Smooth muscle cell of the brain vasculature (primary cell): ENCODE data around the gene OR8B12.
A peak's percentile ranks its signal among the peaks of the same experiment; 100 is the strongest.

Experiments used
- DNase-seq: peaks from one replicate; pipeline ENCODE4 v3.0.0-alpha.2; 2012; ENCODE audit warnings: low read depth, low spot score

OR8B12 gene, protein sequence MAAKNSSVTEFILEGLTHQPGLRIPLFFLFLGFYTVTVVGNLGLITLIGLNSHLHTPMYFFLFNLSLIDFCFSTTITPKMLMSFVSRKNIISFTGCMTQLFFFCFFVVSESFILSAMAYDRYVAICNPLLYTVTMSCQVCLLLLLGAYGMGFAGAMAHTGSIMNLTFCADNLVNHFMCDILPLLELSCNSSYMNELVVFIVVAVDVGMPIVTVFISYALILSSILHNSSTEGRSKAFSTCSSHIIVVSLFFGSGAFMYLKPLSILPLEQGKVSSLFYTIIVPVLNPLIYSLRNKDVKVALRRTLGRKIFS

DNA sequence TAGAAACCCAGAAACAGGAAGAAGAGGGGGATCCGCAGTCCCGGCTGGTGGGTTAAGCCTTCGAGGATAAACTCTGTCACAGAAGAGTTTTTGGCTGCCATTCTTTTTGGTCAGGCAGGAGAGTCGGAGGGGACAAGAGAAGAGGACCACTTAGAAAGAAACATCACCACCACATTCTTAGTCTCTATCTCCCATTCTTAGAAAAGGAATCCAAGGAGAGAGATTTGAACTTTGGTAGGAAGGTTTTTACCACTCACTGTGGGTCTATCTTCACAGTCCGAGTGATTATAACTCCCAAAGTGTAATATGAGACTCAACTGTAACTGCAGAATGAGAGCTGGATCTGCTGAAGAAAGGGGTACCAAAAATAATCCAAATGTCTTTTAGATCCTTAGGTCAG is at the start of gene OR8B12:
Gene OR8B12 (minus strand): TSS at position 101 of the 400 bp plus-strand sequence. CDS start 0 bp downstream, at position 101.
- DNase-seq, result no peak

DNA sequence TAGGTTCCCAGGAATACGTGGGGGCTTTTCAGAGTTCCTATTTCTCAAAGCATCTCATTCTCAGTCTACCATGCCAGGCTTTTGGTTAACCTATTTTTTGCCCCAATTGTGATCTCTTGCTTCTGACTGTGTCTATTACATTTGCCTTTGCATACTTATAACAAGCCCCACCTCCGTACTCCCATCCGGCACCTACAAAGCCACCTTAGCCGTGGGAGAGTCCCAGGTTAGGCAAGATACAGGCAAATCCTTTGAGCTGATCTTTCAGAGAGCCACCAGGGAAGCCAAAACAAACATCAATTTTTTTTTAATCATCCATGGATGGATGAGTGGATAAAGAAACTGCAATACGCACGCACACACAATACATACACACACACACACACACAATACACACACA is 49.2 kb upstream of the OR8B12 start:
- DNase-seq, result no peak

DNA sequence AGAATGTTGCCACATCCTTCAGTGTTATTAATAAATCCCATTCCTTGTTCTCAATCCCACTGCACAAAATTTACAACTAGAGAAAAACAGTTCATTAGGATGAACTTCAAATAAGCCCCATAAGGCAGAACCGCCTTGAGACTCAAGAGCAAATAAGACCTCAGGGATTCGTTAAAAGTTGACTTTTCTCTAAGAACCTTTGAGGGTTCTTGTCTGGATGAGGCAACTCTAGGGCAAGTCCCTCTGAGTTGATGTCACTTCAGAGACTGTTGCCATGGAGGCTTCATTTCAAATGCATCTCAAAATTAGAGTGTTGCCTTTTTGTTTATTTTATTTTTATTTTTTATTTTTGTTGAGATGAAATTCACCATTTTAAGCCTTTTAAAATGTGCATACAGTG is 48.0 kb upstream of the OR8B12 start:
- DNase-seq, result no peak

DNA sequence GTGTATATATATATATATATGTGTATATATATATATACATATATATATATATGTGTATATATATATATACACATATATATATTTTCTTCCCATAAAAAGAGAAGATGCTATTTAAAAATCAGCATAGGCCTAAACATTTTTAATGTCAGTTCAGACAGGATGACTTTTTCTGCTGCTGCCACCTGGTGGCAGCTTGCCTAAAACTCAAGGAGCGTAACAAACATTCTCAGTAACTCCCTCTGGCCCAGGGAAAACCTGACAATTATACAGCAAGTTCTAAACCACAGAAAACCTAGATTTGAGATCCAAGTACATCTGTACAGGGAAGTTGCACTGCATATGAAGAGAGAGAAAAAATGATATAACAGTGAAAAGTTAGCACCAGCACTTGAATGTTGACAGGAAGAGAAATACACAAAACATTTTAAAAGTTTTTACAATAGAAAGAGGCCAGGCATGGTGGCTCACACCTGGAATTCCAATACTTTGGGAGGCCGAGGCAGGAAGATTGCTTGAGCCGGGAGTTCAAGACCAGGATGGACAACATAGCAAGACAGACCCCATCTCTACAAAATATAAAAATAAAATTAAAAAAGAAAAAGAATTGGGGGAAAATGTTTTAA is 42.9 kb upstream of the OR8B12 start:
- peak; percentile 54 for DNase-seq

DNA sequence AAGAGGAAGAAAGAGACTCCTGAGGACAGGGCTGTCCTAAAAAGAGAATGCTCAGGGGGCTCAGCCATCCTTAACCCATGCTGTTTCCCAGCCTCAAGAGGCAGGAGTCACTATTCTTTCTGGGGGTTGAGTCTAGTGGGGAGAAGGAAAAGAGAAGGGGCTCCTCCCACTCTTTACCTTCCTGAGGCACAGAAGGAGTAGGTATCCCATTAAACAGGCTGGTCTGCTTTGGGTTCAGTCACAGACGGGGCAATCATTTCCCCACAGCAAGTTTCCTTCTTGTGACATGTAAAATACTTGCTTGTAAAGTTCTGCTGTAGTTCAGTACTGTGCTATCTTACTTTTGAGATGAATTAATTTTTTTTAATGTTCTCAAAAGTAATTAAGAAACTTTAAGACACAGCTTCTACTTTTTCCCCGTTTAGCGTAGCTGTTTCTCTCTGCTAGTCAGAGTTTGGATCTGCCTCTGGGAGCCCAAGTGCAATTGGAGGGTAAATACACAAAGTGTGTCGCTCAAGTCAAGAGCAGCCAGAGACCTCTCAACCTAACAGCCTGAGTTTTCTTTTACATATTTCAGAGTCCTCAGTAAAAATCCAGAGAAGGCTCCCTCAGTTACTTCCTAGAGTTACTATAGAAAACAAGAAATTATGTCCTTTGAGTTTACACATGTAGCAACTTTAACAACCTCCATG is 41.4 kb upstream of the OR8B12 start:
- DNase-seq, result no peak

DNA sequence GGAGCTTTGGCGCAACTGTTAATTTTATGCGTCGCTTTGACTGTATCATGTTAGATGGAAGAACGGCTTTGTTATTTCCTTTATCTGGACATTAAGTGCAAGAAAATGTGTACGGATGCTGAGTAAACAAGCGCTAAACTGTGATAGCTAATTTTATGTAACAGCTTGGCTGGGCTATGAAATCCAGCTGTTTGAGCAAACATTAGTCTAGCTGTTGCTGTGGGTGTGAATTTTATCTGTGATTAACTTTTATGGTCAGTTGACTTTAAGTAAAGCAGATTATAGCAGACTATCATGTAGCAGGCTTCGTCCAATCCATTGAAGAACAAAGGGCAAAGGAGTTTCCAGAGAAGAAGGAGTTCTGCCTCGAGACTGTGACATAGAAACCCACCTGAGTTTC is 40.3 kb upstream of the OR8B12 start:
- no peak for DNase-seq

DNA sequence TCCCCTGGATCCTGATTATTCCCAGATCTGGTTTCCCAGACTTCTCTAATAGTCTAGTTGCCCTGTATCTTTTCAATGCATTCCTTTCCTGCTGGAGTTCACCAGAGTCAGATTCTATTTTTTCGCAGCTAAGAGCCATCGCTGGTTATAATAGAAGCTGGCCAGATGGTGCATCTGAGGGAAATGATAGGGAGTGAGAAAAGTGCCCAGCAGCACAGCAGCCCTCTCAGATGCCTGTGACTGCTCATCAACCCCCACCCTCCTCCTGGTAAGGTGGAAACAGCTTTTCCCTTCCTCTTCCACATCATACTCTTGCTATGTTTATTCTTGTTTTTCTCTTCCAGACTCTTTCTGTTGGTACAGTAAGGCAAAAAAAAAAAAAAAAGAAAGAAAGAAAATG is 39.1 kb upstream of the OR8B12 start:
- no peak for DNase-seq

DNA sequence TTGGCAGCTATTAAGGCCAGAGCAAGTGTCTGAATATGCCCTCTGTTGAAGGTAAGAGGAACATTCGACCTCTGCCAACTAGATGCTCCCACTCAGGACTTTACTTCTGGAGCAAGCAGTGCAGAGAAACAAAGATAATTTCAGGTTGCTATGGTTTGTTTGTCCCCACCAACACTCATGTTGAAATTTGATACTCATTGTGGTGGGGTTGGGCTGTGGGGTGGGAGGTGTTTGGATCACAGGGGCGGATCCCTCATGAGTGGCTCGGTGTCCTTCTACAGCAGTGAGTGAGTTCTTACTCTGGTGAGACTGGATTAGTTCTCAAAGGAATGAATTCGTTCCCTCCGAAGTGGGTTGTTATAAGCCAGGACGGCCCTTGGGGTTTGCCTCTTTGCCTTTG is 38.4 kb upstream of the OR8B12 start:
- DNase-seq, result no peak

DNA sequence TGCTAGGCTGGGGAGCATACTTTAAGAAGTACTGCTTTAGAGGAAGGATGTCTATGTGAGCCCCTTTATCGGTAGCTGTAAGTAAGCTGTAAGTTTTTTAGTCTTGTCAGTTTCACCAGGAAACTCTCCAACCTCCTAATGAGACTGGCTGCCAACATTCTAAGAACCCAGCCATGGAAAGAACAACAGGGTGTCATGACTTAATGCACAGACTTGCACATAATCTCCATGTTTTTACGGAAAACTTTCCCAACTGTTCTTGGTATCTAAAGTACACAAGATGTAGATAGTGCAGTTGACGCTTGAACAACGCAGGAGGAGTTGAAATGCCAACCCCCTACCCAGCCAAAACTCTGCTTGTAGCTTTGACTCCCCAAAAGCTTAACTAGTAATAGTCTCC is 35.3 kb upstream of the OR8B12 start:
- DNase-seq, result no peak

DNA sequence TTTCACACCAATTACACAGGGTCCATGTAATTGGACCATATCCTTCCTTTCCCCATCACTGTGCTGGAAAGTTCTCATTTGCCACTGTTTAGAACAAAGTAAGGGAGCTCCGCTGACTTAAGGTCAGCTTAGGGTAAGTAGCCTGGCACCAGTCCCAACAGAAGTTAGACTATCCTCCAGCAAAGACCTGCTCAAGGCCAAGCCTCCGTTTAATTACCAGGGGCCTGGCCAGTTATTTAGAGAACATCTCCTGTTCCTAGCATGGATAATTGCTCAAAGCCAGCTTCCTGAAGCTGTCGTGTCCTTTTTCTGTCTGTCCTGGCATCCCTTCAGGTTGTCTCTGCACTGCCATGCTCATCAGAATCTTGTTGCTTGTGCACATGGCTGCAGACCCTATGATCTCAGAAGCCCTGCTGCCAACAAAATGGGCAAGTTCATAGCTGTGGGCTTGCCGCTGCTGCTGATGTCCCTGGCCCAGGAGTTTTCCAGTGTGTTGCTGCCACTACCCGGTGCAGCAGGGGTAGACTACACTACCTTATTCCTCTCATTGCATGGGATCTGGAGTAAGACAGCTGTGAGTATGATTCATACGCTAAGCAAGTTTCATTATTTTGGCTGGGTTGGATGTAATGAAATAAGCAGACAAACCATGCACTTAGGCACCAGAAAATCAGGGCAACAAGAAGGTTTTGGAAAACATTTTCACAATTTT is 34.4 kb upstream of the OR8B12 start:
- no peak for DNase-seq

DNA sequence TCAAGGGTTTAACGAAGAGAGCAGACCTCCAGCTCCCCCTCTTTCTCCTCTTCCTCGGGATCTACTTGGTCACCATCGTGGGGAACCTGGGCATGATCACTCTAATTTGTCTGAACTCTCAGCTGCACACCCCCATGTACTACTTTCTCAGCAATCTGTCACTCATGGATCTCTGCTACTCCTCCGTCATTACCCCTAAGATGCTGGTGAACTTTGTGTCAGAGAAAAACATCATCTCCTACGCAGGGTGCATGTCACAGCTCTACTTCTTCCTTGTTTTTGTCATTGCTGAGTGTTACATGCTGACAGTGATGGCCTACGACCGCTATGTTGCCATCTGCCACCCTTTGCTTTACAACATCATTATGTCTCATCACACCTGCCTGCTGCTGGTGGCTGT is 26.7 kb upstream of the OR8B12 start:
- DNase-seq, result no peak

DNA sequence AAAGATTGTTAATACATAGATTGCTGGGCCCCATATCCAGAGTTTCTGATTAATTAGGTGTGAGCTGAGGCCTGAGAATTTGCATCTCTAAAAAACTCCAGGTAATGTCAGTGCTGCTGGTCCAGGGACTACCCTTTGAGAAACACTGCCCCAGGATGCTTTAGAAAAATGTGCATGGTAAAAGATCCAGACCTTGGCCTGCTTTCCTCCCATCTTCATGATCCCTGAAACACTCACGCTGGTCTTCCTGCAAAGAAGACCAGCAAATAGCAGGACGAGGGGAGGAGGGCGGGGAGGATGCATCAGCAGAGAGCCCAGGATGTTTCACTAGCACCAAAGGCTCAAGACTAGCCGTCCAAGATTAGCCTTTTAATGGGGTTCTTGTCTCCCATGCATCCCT is 26.2 kb upstream of the OR8B12 start, which contains the start of gene OR8A1:
Gene OR8A1 (plus strand): TSS at position 301 of the 400 bp plus-strand sequence. CDS start 123 bp downstream, outside the sequence.
- DNase-seq, result no peak

DNA sequence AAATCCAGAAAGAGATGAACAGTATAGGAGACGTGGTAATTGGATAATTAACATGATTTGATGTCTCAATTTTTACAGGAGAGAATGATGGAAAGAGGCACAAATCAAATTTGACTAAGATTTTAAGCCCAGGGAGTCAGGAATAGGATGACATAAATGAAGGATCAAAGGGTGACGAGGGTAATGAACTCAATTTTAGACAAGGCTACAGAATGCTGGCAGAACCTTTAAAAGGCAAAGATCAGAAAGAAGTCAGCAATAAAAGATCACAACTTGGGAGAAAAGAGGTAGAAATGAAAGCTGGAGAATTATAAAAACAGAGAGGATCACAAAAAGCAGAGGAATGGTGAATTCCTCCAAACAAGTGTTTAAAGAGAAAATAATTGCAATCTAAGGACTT is 13.4 kb upstream of the OR8B12 start:
- no peak for DNase-seq

DNA sequence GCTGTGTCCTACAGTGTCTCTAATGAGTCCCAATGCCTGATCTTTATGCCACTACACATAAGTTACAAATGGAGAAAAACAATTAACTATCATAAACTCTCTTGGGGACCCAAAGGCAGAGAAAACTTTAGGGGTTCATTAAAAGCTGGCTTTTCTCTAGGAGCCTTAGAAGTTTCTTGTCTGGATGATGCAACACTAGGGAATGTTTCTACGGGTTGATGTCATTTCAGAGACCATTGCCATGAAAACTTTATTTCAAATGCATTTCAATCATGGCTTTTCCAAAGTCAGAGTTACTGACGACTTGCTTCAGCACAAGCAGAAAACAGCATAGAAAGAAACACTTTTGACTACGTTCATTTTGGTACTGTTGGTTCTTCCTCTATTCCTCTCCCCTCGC is 8.5 kb upstream of the OR8B12 start:
- DNase-seq, result no peak

DNA sequence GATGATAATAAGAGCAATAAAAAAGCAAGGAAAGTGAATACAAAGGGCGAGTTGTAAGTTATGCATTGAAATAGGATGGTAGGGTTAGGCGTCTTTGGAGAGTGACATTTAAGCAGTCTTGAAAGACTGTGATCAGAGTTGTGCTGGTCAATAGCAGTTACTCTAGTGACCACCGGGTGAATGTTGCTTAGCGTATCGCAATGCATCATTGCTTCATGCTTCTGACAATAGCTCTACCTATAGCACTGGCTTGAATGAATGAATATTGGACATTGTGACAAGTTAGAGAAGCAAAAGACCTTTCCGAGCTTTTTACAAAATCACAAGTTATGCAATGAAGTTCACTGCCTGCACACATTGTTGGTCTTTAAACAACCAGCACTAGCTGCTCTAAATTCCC is 7.7 kb upstream of the OR8B12 start:
- no peak for DNase-seq

DNA sequence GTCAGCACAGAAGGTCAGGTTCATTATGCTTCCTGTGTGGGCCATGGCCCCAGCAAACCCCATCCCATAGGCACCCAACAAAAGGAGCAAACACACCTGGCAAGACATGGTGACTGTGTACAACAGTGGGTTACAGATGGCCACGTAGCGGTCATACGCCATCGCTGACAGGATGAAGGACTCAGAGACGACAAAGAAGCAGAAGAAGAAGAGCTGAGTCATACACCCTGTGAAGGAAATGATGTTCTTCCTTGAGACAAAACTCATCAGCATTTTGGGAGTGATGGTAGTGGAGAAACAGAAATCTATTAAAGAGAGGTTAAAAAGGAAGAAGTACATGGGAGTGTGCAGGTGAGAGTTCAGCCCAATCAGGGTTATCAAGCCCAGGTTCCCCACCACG is 309 bp downstream of the OR8B12 start:
- no peak for DNase-seq

DNA sequence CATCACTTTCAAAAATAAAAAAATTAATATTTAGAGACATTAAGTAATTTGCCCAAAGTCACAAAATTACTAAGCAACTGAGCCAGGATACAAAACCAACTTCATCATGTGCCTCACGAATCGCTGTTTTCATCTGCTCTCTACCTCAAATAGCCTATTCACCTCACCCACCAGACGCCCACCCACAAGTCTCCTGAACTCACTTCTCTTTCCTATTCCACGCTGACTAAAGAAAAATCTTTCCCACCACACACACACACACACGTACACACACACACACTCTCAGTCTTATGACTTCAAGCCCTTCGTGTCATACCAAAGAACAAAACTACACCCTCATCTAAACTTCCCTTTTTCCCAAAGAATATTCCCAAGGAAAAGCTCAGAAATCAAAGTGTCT is 2.2 kb downstream of the OR8B12 start:
- DNase-seq, result no peak

DNA sequence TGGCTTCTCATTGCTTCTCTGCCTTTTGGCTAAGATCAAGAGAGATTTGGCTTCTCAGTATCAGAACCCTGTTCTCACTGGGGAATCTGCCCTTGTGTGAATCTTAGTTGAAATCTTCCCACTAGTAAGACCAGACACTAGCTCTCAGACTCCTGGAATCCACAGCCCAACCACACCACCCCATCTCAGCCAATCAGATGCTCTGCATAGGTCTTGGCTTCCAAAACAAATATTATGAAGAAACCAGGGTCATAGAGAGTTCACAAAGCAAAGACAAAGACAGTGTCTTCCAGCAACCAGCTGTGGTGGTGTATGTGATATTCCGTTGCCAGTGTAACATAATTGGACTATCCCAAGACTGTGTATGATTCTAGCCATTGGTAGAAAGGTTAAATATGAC is 5.4 kb downstream of the OR8B12 start:
- peak; percentile 49 for DNase-seq

DNA sequence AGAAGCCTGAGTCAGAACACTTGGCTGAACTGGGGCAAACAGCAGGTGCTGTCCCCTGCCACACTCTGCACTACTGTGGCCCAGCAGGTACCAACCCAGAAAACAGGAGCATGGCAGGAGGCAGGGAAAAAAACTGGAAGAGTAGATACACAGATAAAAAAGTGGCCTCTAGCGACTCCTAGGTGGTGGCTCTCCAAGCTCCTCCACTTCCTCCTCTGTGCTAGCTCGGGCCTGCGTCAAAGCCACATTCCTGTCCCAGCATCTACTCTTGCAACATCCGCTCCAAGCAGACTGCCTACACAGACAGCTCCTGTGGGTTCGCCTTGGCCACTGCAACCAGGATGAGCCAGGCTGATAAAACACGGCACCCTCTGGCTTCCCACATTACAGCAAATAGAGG is 6.9 kb downstream of the OR8B12 start:
- DNase-seq, result peak; percentile 15

DNA sequence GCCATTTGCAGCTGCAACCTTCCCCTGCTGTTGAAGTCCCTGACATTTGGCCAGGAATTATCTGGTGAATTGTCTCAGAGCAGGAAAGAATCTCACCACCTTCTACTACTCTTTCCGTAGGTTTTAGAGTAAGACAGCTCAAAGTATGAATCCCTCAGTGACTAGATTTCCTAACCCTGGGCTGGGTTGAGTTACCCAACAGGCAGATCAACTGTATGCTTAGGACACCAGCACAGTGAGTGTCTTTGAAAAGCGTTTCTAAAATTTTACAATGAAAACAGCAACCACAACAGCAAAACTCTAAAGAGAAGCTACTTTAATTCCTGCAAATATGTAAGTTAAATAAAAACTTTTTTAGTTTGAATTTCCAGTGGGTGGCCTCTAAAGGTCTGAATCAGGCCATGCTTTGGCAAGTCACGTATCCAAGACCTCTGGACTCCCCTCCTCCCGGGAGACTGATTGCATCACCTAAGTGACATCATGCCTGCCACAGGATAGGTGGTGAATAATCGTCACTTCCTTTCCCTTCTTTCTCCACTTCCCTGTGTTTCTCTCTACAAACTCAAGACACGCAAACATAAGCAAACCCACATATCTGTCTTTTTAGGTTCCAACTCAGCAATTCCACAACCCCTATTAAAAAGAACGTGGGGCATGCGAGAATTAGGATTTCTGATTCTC is 7.8 kb downstream of the OR8B12 start:
- DNase-seq, result no peak

DNA sequence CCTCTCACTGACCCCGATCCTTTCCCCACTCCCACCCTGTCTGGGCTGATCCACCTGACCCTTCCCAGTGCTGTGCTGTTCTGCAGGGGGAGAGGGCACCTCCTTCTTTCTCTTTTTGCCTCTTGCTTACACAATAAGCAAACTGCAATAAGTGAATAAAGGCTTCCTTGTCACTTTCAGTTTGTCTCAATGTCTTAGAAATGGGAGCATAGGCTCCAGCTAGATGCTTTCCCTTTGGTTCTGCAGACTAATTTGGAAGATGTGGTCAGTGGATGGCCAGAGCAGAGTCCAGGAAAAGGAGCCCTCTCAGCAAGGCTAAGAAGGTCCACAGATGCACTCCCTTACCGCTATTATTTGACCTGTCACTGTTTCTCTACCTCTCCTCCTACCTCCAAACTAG is 9.4 kb downstream of the OR8B12 start:
- DNase-seq, result no peak

DNA sequence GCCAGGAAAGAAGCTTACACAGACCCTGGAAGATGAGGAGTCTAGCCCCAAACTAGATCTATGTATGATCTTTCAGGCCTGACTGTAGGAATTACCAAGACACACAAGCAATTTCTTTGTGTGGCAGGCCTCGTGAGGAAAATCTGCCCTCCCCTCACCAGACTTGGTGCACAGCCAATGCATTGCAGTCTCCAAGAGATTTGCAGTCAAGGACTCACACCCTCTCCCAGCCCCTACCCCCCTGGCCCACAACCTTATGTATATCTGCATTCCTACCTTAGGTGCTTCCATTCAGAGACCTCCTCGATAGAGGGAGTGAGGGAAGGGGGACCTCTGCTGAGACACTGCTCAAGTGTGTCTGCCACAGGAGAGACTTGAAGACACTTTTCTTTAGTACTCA is 9.8 kb downstream of the OR8B12 start:
- no peak for DNase-seq
